ENCODE results near the gene BMF. TPM values are rescaled to one million over a fixed set of nuclear protein-coding genes. Genes with fewer than 3 reads are reported as not detected.

The BMF gene
- total RNA-seq (2013): 43.1 TPM
- polyA plus RNA-seq (10 to 100 TPM in 1 of 3 donors, 1 to 10 TPM in 2; 5.6 to 59.6 (median 6.5) TPM), polyA minus RNA-seq (66.8 and 85.8 TPM in 2 replicates), total RNA-seq (36.0 to 507 (median 165) reads per million in 11 experiments)

- Histone ChIP-seq H3K4me2 (replicated peaks; ENCODE audit: extremely low read depth, low read length, poor library complexity, severe bottlenecking) (peak within 1 kb of the TSS; percentile 95), H3K9me3 (replicated peaks in 1 of 2; ENCODE audit: control insufficient read depth in 1 of 2, insufficient read depth in 1 of 2, low read length in 2 of 2) (no peaks in the 10 kb centered on the region), H3K4me3 (replicated peaks in 1 of 3; ENCODE audit: low read depth in 2 of 3, low read length in 3 of 3) (peak within 1 kb of the TSS; percentile 91 to 93 (median 92)), H4K20me1 (ENCODE audit: insufficient read depth, low read length) (peaks cover 14% of the 10 kb centered on the region), H3K36me3 (replicated peaks in 1 of 2; ENCODE audit: control insufficient read depth in 1 of 2, insufficient read depth in 2 of 2, low read length in 2 of 2) (peaks cover 4 to 5% of the 10 kb centered on the region in 2 donors), H3K27me3 (ENCODE audit: control insufficient read depth in 2 of 2, insufficient read depth in 2 of 2, low read length in 2 of 2) (no peaks in the 10 kb centered on the region), H3K27ac (ENCODE audit: low read depth in 1 of 2, low read length in 2 of 2) (peak within 1 kb of the TSS; percentile 95 to 97), H3K4me1 (ENCODE audit: control insufficient read depth in 1 of 2, insufficient read depth in 2 of 2, low read length in 2 of 2) (peaks cover 47 to 51% of the 10 kb centered on the region in 2 donors), H3K79me2 (ENCODE audit: insufficient read depth, low read length) (peaks cover 25% of the 10 kb centered on the region), H3K9ac (ENCODE audit: insufficient read depth, low read length, poor library complexity, severe bottlenecking) (peak within 1 kb of the TSS; percentile 94), H2AFZ (ENCODE audit: insufficient read depth, low read depth, low read length, poor library complexity, severe bottlenecking) (peak within 1 kb of the TSS; percentile 84)
- peak within 1 kb of the TSS; percentile 94 to 99 (median 97) for H3K27ac Mint-ChIP-seq
- peak within 1 kb of the TSS; percentile 89 to 95 for H3K4me3 Mint-ChIP-seq
- peak; percentile 96 to 98 (median 97) for DNase-seq
- no peak for TF ChIP-seq CTCF (IDR thresholded peaks at IDR 0.05)
- H3K36me3 Mint-ChIP-seq: peaks cover 16 to 18% of the 10 kb centered on the region in 2 donors
- H3K9me3 Mint-ChIP-seq: no peaks in the 10 kb centered on the region
- peaks cover 0 to 3% (median 1%) of the 10 kb centered on the region in 3 donors for H3K27me3 Mint-ChIP-seq (ENCODE audit: low read depth in 3 of 3)
- peaks cover 48% of the 10 kb centered on the region for H3K4me1 Mint-ChIP-seq
- intact Hi-C loops (cut with micrococcal nuclease): loop anchor here (2.0 to 10.0 kb wide), 5 partner anchors 52 to 324 kb away; partner anchors contain the start of genes BUB1B (in 2 of the 2) and FSIP1 (in 1 of the 2)
- 8% methylated on average over 45 of the region's 48 CpGs for WGBS (ENCODE audit: insufficient coverage)
Observed at GRCh38 chr15:40108855-40109735, at the start of gene BMF. Gene BMF, minus strand, starts transcription at chr15:40108879. Its CDS starts 2,793 bp downstream, at chr15:40106086.

GRCh38 chr15:40157778-40158447, 49.2 kb upstream of the BMF start:
- intact Hi-C loops (cut with micrococcal nuclease): no loop called here
- TF ChIP-seq CTCF (IDR thresholded peaks at IDR 0.05): no peak
- Histone ChIP-seq H3K4me1 (ENCODE audit: control insufficient read depth in 1 of 2, insufficient read depth in 2 of 2, low read length in 2 of 2) (peaks cover 21 to 25% of the 10 kb centered on the region in 2 donors), H3K79me2 (ENCODE audit: insufficient read depth, low read length) (peaks cover 22% of the 10 kb centered on the region), H3K36me3 (replicated peaks in 1 of 2; ENCODE audit: control insufficient read depth in 1 of 2, insufficient read depth in 2 of 2, low read length in 2 of 2) (no peaks in the 10 kb centered on the region), H3K4me3 (replicated peaks in 1 of 3; ENCODE audit: low read depth in 2 of 3, low read length in 3 of 3) (no peak overlapping the region), H3K9me3 (replicated peaks in 1 of 2; ENCODE audit: control insufficient read depth in 1 of 2, insufficient read depth in 1 of 2, low read length in 2 of 2) (no peaks in the 10 kb centered on the region), H3K27ac (ENCODE audit: low read depth in 1 of 2, low read length in 2 of 2) (no peak overlapping the region), H3K27me3 (ENCODE audit: control insufficient read depth in 2 of 2, insufficient read depth in 2 of 2, low read length in 2 of 2) (no peaks in the 10 kb centered on the region), H3K4me2 (replicated peaks; ENCODE audit: extremely low read depth, low read length, poor library complexity, severe bottlenecking) (no peak overlapping the region), H3K9ac (ENCODE audit: insufficient read depth, low read length, poor library complexity, severe bottlenecking) (no peak overlapping the region), H2AFZ (ENCODE audit: insufficient read depth, low read depth, low read length, poor library complexity, severe bottlenecking) (peak overlapping the region; percentile 78), H4K20me1 (ENCODE audit: insufficient read depth, low read length) (no peaks in the 10 kb centered on the region)
- DNase-seq: no peak
- Mint-ChIP-seq H3K4me1 (peaks cover 7% of the 10 kb centered on the region), H3K36me3 (no peaks in the 10 kb centered on the region), H3K9me3 (no peaks in the 10 kb centered on the region), H3K27ac (peak overlapping the region in 1 of 7 donors; percentile 19), H3K4me3 (peak overlapping the region in 1 of 2 donors; percentile 32), H3K27me3 (ENCODE audit: low read depth in 3 of 3) (peaks cover 0 to 7% (median 0%) of the 10 kb centered on the region in 3 donors)
- 93% methylated on average over 5 of the region's 7 CpGs for WGBS (ENCODE audit: insufficient coverage)

Measured in CD14-positive monocyte (primary cell).